Stimulated activated CD4-positive, alpha-beta T cell treated with anti-CD3 and anti-CD28 coated beads, Interleukin-15, amount 100 ng/mL, for 1 hour (primary cell): Measurements from ENCODE around the gene CRELD2.
A peak's percentile ranks its signal among the peaks of the same experiment; 100 is the strongest.

Source experiments
- DNase-seq, 2 donors: peaks; one replicate each; pipeline ENCODE4 v3.0.0-alpha.2; 2020; ENCODE audit warnings: low read depth in 1 of 2, low spot score in 1 of 2

The CRELD2 gene

DNA sequence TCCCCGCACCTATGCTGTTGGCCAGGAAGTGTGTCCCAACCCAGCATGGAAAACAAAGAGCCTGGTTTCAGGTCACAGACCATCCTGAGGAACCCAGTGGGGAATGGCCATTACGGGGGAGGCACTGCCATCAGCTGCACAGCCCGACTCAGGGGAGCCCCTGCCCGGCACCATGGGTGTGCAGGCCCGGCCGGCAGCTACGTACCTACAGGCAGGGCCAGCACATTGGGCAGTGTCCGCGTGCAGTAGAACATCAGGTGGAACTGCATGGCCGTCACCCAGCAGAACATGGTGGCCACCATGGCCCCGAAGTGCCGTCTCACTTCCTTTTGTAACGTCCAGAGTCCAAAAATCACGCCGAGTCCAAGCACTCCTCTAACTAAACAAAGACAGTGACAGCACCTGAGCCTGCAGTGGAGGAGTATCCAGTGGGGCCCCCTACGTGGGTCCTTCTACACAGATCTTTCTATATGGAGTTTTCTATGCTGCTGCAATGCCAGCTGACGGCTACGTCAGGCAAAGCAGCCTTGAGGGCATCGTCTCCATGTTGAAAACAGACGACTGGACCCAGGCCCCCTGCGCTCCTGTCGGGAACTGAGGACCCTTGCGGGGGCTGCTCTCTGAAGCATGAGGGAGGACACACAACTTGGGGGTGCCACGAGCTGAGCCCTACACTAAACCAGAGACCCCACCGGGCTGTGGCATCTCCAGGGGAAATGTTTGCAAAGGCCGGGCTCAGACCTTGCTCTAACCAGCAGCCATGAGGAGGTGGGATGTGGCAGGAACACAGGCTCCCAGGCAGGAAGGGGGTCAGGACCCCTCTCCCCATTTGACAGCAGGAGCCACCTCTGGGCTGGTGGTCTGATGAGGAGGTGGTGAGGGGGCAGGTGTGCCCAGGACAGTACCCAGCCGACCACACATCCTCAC is 7.9 kb upstream of the CRELD2 start:
- no peak for DNase-seq

DNA sequence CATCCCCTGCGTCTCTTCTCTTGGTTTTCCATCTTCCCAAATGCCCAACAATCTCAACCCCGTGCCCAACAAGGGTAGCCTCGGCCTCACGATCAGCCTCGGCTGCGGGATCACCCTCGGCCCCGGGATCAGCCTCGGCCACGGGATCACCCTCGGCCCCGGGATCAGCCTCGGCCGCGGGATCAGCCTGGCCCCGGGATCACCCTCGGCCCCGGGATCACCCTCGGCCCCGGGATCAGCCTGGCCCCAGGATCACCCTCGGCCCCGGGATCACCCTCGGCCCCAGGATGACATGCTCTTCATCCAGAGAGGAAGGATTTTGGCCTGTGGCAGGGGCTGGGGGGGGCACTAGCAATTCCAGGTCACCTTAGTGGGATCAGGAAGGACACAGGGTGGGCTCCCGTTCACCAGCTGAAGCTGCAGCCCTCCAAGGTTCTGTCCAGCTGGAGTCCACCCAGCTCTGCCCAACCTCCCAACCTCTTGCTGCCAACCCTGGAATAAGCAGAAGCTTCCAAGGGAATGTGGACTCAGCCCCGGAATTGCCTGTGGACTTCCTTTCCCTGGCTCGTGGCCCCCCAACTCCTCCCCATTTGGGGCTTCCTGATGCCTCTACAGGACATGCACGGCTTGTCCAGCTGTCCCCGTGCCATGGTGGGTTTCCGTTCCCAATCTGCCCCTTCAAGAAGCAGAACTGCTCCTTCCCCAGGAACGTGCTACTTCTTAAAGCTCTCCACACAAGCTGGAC is 6.4 kb upstream of the CRELD2 start:
- DNase-seq = no peak

DNA sequence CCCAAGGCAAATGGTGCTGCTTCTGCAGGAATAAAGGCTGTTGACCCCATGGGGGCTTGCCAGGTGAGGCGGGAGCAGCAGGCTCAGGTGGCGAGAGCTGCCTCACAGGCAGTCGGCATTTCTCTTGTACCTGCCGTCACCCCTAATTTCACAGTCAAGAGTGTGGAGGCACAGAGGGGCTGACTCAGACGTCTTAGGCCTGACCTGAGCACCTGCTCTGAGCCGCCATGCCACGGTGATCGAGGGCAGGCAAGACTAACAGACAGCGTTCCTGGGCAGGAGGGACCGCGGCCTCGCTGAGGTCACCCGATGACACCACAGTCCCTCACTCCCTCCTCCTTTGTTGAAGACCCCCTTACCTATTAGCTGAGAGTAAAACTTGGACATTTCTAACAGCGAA is 5.4 kb upstream of the CRELD2 start:
- no peak for DNase-seq

DNA sequence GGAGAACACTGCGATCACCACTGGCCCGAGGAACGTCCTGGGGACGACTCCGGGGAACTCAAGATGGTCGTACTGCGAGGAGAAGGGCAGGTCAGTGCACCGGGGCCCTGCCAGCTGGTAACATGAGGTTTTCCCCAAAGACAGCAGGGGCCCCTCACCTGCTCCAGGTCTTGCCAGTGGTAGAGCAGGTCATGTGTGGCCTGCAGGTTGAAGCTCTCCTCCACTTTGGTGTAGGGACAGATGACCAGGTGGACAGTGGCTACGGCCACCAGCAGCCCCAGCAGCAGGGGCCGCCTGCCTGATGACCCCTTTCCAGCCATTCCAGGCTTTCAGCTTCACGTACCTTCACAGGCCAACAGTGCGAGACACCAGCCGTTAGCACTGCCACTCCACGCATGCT is 5.0 kb upstream of the CRELD2 start:
- no peak for DNase-seq

DNA sequence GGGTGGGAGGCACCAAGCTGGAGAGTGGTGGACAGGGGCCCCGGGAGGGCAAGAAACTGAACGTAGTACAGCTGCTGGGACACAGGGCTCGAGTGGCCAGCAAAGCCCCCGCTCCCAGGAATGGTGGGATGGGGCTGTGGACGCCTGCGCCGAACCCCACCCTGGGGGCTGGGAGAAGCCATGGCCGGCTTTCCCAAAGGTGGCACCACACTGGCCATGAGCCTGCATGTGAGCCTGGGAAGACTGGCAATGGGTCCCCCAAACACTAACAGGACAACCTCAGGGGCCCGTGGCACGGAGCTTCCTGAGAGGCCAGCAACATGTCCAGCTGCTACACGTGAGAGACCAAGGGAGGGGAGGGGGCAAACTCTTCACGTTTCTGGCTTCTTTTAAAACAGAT is 4.2 kb upstream of the CRELD2 start:
- DNase-seq = no peak

DNA sequence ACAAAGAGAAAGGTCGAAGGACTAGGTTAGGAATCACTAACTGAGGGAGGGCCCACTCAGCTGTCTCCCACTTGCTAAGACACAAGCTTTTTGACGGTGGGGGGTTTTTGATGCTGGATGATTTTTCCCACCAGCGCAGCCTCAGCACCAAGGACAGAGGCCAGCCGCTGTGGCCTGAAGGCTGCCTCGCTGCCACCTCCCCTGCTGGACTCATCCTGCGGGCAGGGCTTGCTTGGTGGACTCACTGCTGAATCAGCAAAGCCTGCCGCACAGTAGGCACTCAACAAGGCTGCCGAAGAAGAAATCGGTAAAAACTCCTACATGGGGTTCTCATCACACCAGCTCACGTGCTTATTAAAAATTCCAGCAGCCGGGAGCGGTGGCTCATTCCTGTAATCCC is 2.8 kb upstream of the CRELD2 start:
- DNase-seq = no peak

DNA sequence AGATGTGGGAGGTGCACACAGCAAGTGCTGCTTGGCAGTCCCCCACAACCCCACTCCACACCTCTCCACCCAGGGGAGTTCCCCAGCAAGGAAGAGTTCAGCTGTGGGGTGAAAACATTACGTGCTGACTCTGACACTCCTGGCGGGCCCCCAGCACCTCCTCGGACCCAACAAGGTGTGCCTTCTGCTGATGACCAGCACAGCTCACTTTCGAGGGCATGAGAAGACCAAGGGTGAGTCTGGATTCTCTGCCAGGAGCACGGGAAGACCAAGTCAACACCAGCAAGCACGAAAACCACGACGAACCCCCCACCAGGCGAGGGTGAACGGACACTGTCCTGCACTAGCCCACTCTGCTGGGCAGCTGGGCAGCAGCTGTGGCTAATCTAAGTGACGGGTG is 1.6 kb upstream of the CRELD2 start:
- DNase-seq = no peak

DNA sequence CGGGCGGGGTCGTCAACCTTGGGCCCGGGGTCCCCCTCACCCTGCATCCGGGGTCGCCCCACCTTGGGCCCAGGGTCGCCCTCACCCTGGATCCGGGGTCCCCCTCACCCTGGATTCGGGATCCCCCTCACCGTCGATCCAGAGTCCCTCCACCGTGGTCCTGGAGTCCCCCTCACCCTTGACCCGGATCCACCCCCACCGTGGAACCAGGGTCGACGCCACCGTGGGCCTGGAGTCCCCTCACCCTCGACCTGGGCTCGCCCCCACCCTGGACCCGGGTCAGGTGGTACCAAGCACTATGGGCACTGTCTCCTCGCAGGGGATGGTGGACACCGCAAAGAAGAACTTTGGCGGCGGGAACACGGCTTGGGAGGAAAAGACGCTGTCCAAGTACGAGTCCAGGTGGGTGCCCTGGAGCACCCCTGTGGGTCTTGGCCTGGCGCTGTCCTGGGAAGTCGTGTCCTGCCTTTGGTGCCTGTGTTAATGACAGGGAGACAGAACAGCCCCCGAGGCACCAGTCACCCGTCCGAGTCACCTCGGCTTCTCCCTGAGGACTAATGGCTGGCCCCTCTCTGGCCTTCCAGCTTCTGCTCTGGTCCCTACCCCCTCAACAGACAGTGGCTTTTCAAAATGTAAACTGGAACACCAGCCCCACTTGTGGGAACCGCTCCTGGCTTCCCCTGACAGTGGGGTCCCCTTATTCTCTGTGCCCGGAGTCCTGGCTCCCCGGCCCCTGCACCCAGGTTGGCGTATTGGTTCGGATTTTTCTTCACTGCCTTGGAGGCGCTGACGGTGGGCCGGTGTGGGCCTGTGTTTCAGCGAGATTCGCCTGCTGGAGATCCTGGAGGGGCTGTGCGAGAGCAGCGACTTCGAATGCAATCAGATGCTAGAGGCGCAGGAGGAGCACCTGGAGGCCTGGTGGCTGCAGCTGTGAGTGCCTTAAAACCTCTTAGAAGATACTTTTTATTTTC is 762 bp downstream of the CRELD2 start:
- no peak for DNase-seq

DNA sequence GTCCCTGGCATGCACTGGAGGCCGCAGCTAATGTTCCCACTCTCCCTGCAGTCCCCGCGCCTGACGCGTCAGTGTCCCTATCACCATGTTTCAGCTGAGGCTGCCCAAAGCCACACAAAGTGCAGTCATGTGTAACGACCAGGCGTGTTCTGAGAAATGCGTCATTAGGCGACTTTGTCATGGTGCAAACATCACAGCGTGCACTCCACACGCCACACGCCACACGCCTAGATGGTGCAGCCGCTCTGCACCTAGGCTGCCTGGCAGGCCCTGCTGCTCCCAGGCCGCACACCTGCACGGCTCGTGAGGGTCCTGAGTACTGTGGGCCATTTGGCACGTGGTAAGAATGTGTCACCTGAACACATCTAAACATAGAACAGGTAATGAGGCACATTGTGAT is 2.4 kb downstream of the CRELD2 start:
- no peak for DNase-seq

DNA sequence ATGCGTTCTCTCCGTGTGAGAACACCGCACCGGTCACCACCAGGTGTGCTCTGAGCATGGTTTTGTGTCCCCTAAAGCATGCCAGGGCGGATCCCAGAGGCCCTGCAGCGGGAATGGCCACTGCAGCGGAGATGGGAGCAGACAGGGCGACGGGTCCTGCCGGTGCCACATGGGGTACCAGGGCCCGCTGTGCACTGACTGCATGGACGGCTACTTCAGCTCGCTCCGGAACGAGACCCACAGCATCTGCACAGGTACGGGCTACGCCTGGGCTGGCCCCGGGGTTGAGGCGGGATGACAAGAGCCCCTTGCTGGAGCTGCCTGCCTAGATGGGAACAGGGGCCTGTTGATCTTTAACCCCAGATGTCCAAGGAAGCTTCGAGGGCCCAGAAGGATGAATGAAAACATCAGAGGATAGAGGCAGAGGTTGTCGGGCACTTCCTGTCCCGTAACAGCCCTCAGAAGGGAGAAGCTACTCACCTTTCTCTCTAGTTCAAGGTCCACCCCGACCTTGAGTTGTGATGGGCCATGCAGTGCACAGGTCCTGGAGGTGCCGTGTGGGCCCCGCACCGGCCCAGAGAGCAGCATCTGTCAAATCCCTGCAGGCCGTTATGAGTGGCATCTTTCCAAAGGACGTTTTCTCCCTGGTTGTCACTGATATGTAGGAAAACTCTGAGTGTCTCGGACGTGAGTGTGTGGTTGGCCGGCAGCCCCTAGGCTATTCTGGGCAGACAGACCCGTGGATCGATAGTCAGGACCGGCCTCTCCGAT is 3.3 kb downstream of the CRELD2 start:
- DNase-seq = no peak

DNA sequence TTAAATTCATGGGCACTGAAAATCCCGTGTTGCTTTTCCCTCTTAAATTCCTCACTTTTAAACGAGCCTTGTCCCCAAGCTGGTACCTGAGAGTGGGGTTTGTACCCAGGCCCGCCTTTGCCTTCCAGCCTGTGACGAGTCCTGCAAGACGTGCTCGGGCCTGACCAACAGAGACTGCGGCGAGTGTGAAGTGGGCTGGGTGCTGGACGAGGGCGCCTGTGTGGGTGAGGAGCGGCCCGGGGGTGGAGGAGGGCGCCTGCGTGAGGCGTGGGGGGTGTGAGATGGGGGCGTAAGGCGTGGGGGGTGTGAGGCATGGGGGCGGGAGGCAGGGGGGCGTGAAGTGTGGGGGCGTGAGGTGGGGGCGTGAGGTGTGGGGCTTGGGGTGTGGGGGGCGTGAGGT is 4.0 kb downstream of the CRELD2 start:
- DNase-seq = no peak

DNA sequence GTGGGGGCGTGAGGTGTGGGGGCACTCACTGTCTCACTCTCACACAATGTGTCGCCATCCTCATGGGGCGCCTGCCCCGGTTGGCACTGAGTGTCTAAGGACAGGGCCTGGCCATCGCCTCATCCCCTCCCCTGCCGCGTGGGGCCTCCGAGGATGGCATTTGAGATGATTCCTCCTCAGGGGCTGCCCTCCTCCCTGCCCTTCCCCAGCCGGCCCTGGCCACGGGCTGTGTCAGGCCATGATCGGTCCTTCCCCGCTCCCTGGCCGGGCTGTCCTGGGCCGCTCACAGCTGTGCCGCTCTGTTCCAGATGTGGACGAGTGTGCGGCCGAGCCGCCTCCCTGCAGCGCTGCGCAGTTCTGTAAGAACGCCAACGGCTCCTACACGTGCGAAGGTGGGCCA is 4.5 kb downstream of the CRELD2 start:
- no peak for DNase-seq

DNA sequence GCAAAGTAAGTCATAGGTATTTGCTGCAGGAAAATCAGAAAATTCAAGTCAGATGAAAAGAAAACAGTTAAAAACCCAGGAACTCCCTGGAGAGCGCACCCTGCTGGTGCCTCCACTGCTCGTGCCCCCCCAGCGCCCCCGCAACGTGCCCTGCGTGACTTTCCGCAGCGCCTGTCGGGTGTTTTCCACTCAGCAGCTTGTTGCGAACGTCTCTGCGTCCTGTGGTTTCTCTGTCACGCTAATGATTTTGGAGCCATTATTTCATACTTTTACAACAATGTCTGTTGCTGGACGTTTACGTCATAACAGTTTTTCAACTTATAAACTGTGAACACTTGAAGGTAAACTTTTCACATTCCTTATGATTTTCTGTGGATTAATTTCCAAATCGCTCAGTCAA is 5.0 kb downstream of the CRELD2 start:
- DNase-seq = no peak

DNA sequence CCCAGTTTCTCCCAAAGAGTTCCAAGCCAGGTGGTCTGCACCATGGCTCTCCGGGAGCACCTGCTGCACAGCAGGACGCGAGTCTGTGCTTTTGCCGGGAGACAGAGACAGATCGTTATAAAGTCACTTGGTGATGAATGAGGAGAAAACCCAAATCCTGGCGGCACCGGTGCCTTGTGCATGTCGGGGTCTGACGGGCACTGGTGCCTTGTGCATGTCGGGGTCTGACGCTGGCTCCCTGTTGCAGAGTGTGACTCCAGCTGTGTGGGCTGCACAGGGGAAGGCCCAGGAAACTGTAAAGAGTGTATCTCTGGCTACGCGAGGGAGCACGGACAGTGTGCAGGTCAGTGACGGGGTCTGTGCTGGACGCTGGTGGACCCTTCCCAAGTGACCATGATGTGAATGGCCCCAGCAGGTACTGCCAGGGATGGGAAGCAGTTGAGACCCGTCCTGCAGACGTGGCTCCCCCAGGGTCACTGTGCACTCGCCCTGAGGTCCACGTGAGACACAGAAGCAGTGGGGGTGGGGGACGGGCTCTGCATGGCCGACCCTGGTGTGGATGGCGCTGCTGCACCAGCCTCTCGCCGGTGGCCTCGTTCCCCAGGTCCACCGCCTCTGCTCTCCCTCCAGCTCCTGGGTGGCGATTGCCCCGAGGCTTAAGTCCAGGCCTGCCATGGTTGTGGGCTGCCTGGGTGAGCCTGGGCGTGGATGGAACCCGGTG is 5.8 kb downstream of the CRELD2 start:
- DNase-seq = no peak

DNA sequence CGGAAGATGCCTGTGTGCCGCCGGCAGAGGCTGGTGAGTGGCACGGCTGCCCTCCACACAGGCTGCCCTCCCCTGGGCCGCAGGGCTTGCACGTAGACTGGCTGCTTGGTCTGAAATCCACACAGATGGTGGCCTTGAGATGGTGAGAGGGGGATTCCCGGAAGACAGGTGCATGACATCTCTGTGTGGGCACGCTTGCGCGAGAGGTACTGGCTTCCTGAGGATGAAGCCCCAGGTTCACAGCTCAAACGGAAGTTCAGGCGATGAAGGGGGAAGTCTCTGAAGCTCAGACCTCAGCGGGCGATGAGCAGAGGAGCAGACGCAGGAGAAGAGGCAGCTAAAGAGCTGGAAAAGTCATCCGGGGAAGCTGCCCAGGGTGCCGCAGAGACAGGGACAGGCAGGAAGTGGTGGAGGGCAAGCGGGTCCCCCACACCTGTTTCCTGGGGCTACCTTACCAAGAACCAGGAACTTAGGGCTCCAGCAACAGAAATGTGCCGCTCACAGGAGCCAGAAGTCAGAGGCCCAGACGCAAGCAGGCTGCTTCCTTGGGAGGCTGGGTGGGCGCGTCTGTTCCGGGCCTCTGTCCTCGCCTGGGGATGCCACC is 7.2 kb downstream of the CRELD2 start:
- peak; percentile 49 to 50 for DNase-seq

DNA sequence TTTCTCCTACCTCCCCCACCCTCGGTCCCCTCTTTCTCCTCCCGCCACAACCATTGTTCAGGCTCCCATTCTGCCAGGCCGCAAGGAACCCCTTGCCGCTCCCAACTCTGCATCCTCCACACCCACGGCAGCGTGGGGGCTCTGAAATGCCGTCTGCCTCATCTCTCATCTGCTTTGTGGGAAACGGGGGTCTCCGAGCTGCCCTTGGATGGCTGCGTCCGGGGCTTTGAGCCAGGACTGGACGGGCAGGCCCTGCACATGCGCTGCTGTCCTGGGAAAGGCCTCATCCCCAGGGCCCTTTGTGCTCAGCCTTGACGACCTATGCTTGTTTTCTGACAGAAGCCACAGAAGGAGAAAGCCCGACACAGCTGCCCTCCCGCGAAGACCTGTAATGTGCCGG is 8.5 kb downstream of the CRELD2 start:
- DNase-seq = no peak

DNA sequence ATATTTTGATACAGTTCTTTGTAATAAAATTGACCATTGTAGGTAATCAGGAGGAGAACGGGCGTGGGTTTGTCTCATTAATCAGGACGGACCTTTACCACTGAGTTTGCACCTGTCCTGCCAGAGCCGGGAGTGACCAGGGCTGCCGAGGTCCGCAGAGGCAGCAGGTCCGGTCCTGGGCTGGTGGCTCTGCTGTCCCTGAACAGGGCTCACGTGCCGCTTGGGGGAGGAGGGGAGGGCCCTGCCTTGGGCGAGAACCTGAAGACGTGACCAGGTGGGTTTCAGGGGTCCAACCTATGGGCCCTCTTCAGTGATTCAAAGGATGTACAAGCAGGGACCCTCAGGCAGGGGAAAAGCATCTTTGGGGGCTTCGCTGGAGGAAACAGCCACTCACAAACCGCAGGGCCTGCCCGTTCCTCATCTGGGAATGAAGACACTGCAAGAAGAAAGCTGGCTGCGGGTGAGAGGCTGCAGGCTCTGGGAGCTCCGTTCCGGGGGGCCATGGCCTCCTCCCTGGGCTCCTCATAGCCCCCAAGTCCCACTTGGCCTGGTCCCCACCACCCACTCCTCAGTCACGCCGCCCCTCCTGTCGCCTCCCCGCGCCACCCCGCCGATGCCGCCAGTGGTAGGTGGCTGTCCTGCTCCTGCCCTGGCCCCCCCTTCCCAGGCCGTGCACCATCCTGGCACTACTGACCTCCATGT is 9.2 kb downstream of the CRELD2 start:
- DNase-seq = no peak

DNA sequence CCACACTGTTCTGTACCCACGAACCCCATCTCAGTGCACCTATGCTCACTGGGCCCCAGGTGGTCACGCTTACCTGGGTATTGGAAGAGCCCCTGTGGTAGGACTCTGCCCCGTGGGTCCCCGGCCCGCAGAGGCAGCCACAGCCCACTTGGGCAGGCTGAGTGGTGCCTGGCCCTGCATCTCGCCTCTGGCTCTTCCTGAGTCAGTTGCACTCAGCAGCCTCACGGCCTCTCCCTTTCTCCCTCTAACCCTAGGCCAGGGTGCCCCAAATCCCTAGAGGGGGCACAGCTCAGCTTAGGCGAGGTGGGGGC is 9.7 kb downstream of the CRELD2 start:
- no peak for DNase-seq

DNA sequence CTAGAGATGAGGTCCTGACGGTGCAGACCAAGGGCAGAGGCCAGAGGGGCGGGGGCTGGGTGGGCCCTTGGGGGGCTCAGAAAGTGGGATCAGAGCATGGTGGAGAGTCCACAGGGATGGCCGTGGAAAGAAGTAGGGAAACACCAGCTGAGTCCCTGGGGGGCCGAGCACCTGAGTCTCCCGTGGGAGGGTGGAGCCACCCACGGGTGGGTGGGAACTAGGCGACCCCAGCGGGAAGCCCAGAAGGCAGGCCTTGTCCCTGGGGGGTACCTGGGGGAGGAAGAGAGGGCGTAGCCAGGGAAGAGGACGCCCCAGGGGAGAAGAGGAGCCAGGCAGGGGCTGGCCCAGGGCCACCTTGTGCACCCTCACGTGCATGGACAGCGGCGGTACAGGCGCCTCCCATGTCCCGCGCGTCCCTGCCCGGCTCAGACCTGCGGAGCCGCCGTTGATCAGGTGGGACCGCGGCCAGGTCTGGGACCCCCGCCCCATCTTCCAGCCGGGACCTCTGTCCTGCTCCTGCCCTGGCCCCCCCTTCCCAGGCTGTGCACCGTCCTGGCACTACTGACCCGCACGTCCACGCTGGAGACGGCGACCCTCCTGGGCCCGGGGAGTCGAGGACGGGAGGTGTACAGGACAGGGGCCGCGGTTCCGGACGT is 10.2 kb downstream of the CRELD2 start:
- DNase-seq = no peak
